ENCODE measurements around the gene STT3B.

GRCh38 chr3:31680072-31680870 is 147.5 kb downstream of the STT3B start:
- TF ChIP-seq CTCF (IDR thresholded peaks at IDR 0.05) (no peak), POLR2A (IDR thresholded peaks at IDR 0.05) (no peak)

Data from stomach (tissue), 4 donors.